ENCODE results near the gene ARHGEF3. TPM values are rescaled to one million over a fixed set of nuclear protein-coding genes. Genes with fewer than 3 reads are reported as not detected.
"Not testable (repeated sequence)": the region's sequence is repeated elsewhere in the genome, so short reads cannot be mapped to it uniquely, and the experiment has no call there.

Gene ARHGEF3
- total RNA-seq, 1 donor from 2014 or later = 19.0 TPM

- ATAC-seq; DNase-seq (ENCODE audit: missing footprints); intact Hi-C loops (cut with DNase I): not testable (repeated sequence)
Observed at GRCh38 chr3:56758042-56758441, 43.7 kb downstream of the ARHGEF3 start.

GRCh38 chr3:56754741-56755417 lies 46.9 kb downstream of the ARHGEF3 start:
- no peak for DNase-seq (ENCODE audit: missing footprints)
- intact Hi-C loops (cut with DNase I) = loop anchor here (2.0 kb wide), 1 partner anchor 44 kb away; no protein-coding TSS in a partner anchor
- ATAC-seq = no peak

GRCh38 chr3:56753206-56753820 lies 48.4 kb downstream of the ARHGEF3 start:
- no peak for ATAC-seq
- no peak for DNase-seq (ENCODE audit: missing footprints)
- intact Hi-C loops (cut with DNase I) = no loop called here

GRCh38 chr3:56751056-56751707 lies 50.6 kb downstream of the ARHGEF3 start:
- no peak for ATAC-seq
- intact Hi-C loops (cut with DNase I) = no loop called here
- no peak for DNase-seq (ENCODE audit: missing footprints)

- no peak for DNase-seq (ENCODE audit: missing footprints)
- intact Hi-C loops (cut with DNase I) = no loop called here
- peak; percentile 76 for ATAC-seq
Observed at GRCh38 chr3:56748663-56749231, 53.0 kb downstream of the ARHGEF3 start.

- intact Hi-C loops (cut with DNase I) = no loop called here
- DNase-seq (ENCODE audit: missing footprints) (no peak), ATAC-seq (no peak)
Observed at GRCh38 chr3:56747150-56747549, 54.6 kb downstream of the ARHGEF3 start.

- intact Hi-C loops (cut with DNase I) = no loop called here
- DNase-seq (ENCODE audit: missing footprints) (no peak), ATAC-seq (no peak)
Observed at GRCh38 chr3:56744016-56744415, 57.7 kb downstream of the ARHGEF3 start.

GRCh38 chr3:56742887-56743286 lies 58.9 kb downstream of the ARHGEF3 start:
- DNase-seq (ENCODE audit: missing footprints) = no peak
- ATAC-seq = no peak
- intact Hi-C loops (cut with DNase I) = no loop called here

GRCh38 chr3:56739036-56739435 lies 62.7 kb downstream of the ARHGEF3 start:
- DNase-seq (ENCODE audit: missing footprints) (no peak), ATAC-seq (no peak)
- intact Hi-C loops (cut with DNase I) = no loop called here

- intact Hi-C loops (cut with DNase I) = no loop called here
- ATAC-seq = no peak
- DNase-seq (ENCODE audit: missing footprints) = no peak
Observed at GRCh38 chr3:56737006-56737405, 64.7 kb downstream of the ARHGEF3 start.

- ATAC-seq = no peak
- DNase-seq (ENCODE audit: missing footprints) = no peak
- intact Hi-C loops (cut with DNase I) = no loop called here
Observed at GRCh38 chr3:56732109-56732508, 69.6 kb downstream of the ARHGEF3 start.

GRCh38 chr3:56725175-56725574 lies 76.6 kb downstream of the ARHGEF3 start:
- ATAC-seq = no peak
- intact Hi-C loops (cut with DNase I) = no loop called here
- DNase-seq (ENCODE audit: missing footprints) = no peak

GRCh38 chr3:56724676-56725075 lies 77.1 kb downstream of the ARHGEF3 start:
- intact Hi-C loops (cut with DNase I) = no loop called here
- ATAC-seq (no peak), DNase-seq (ENCODE audit: missing footprints) (no peak)

GRCh38 chr3:56720849-56721248 lies 80.9 kb downstream of the ARHGEF3 start:
- DNase-seq (ENCODE audit: missing footprints) (no peak), ATAC-seq (no peak)
- intact Hi-C loops (cut with DNase I) = no loop called here

GRCh38 chr3:56718809-56719208 lies 82.9 kb downstream of the ARHGEF3 start:
- intact Hi-C loops (cut with DNase I); DNase-seq (ENCODE audit: missing footprints): not testable (repeated sequence)

GRCh38 chr3:56711344-56711743 lies 90.4 kb downstream of the ARHGEF3 start:
- ATAC-seq (no peak), DNase-seq (ENCODE audit: missing footprints) (no peak)
- intact Hi-C loops (cut with DNase I) = no loop called here

More at GRCh38 chr3:56718809-56719208, 82.9 kb downstream of the ARHGEF3 start:
- ATAC-seq = not testable (repeated sequence)

GRCh38 chr3:56707412-56707811 lies 94.3 kb downstream of the ARHGEF3 start:
- DNase-seq (ENCODE audit: missing footprints); intact Hi-C loops (cut with DNase I); ATAC-seq: not testable (repeated sequence)

GRCh38 chr3:56706629-56707028 lies 95.1 kb downstream of the ARHGEF3 start:
- no peak for ATAC-seq
- intact Hi-C loops (cut with DNase I) = no loop called here
- no peak for DNase-seq (ENCODE audit: missing footprints)

- intact Hi-C loops (cut with DNase I) = no loop called here
- DNase-seq (ENCODE audit: missing footprints) (no peak), ATAC-seq (no peak)
Observed at GRCh38 chr3:56704706-56705105, 97.0 kb downstream of the ARHGEF3 start.

All from Right ventricle myocardium inferior (tissue), 1 donor.